Measurements from ENCODE around the gene ABCA6. TPM values are rescaled to one million over a fixed set of nuclear protein-coding genes. Genes with fewer than 3 reads are reported as not detected.

Gene ABCA6
- total RNA-seq, 1 donor: 3.9 TPM

GRCh38 chr17:69143683-69144231 lies 2.1 kb upstream of the ABCA6 start:
- H3K4me3 ChIP-seq (ENCODE audit: low read depth, low read length): no peak overlapping the region
- TF ChIP-seq, protein P1, sequence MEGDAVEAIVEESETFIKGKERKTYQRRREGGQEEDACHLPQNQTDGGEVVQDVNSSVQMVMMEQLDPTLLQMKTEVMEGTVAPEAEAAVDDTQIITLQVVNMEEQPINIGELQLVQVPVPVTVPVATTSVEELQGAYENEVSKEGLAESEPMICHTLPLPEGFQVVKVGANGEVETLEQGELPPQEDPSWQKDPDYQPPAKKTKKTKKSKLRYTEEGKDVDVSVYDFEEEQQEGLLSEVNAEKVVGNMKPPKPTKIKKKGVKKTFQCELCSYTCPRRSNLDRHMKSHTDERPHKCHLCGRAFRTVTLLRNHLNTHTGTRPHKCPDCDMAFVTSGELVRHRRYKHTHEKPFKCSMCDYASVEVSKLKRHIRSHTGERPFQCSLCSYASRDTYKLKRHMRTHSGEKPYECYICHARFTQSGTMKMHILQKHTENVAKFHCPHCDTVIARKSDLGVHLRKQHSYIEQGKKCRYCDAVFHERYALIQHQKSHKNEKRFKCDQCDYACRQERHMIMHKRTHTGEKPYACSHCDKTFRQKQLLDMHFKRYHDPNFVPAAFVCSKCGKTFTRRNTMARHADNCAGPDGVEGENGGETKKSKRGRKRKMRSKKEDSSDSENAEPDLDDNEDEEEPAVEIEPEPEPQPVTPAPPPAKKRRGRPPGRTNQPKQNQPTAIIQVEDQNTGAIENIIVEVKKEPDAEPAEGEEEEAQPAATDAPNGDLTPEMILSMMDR (IDR thresholded peaks at IDR 0.05; ENCODE audit: insufficient read depth, low read depth, low read length): no peak
- no peak for DNase-seq (ENCODE audit: low read depth)

- DNase-seq (ENCODE audit: low read depth): no peak
- TF ChIP-seq, protein P1 (IDR thresholded peaks at IDR 0.05; ENCODE audit: insufficient read depth, low read depth, low read length): no peak
- H3K4me3 ChIP-seq (ENCODE audit: low read depth, low read length): no peak overlapping the region
These were observed 1.5 kb upstream of the ABCA6 start for GRCh38 chr17:69143151-69143550.

DNA sequence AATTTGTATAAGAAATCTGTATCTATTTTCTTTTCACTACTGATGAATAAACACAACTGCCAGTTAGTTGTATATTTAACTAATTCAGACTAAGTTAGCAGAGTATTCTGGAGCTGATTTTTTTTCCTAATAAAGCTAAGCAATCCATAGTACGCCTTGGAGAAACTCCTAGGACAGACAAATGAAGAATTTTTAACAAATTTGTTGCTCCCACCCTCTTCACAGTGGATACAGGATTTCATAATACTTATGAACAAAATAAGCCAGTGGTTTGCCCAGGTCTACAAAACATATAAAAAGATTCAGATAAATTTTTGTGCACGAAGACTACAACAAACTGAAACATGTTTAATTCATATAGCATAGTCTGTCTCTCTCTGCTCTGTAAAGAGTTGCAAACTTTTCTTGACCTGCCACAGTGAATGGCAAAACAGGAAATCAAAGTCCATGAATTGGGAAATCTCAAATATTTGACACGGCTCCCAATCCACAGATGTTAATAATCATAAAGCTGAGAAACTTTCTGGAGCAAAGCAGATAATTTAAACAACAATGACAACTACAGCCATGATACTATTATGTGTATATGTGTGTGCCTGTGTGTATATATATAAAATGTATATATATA lies 594 bp upstream of the ABCA6 start:
- DNase-seq (ENCODE audit: low read depth): peak; percentile 77
- peak overlapping the region; percentile 19 for H3K4me3 ChIP-seq (ENCODE audit: low read depth, low read length)
- TF ChIP-seq, protein P1 (IDR thresholded peaks at IDR 0.05; ENCODE audit: insufficient read depth, low read depth, low read length): no peak

DNA sequence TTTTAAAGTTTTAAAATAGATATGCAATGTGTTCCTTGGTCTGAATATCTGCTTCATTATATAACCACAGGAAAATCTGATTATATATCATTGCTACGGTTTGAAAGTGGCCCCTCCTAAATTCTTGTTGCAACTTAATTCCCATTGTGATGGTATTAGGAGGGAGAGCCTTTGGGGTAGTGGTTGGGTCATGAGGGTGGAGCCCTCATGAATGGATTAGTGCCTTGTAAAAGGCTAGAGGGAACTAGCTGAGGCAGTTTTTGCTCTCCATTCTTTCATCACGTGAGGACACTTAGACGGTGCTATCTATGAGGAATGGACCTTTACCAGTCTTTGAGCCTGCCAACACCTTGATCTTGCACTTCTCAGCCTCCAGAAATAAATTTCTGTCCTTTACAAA lies 7.6 kb downstream of the ABCA6 start:
- no peak for DNase-seq (ENCODE audit: low read depth)
- no peak overlapping the region for H3K4me3 ChIP-seq (ENCODE audit: low read depth, low read length)
- TF ChIP-seq, protein P1 (IDR thresholded peaks at IDR 0.05; ENCODE audit: insufficient read depth, low read depth, low read length): no peak

DNA sequence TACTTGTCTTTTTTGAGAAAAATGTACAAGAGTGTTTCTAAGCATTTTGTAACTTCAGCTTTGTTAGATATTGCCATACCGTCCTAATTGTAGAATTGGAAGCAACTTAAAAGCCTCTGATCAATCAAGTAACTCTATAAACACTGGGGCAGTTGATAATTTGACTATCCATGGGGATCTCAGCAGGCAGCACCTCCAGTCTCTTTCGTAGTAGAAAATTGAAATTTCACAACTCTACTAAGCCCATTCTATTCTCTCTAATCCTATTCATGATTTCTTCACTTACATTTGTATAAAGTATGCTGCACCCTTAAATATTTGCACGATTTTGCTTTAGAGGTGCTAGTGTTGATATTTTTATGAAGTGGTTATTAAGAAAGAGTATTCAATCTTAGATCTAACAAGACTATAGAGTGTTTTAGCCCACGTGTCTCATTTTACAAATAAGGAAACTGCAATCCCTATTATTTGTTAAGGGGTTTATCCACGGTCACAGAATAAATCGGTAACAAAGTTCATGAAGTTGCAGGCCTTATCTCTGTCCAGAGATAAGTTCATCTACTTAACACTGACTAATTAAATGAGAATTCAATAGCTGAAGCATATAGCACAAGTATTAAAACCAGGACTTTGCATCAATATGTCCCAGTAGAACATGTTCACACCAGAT lies 10.9 kb downstream of the ABCA6 start:
- H3K4me3 ChIP-seq (ENCODE audit: low read depth, low read length): no peak overlapping the region
- TF ChIP-seq, protein P1 (IDR thresholded peaks at IDR 0.05; ENCODE audit: insufficient read depth, low read depth, low read length): no peak
- DNase-seq (ENCODE audit: low read depth): no peak

DNA sequence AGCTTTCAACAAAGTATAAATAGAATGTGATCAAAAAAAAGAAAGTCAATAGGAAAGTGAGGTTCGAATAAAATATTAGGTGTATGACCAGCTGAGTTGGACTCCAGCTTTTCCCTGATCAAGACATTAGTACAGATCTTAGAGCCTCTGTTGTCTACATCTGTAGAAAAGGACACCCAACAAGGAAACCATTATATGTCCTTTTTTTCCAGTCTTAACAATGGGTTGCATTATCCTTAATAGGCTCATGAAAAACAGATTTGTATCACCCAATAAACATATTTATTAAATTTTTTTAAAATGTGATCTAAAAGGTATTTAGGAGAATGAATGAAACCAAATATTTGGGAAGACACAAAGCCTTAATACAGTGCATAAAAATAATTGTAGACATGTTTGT lies 18.1 kb downstream of the ABCA6 start:
- no peak for DNase-seq (ENCODE audit: low read depth)
- H3K4me3 ChIP-seq (ENCODE audit: low read depth, low read length): no peak overlapping the region
- TF ChIP-seq, protein P1 (IDR thresholded peaks at IDR 0.05; ENCODE audit: insufficient read depth, low read depth, low read length): no peak
